Endothelial cell of umbilical vein (primary cell): ENCODE measurements around the gene SKAP1. TPM values are rescaled to one million over a fixed set of nuclear protein-coding genes. Genes with fewer than 3 reads are reported as not detected.
"Not testable (repeated sequence)": the region's sequence is repeated elsewhere in the genome, so short reads cannot be mapped to it uniquely, and the experiment has no call there.

Experiments
- BruUV-seq: library from RNA; stranded (reverse); fragments of 400-500 nt; replicated peaks from 2 replicates; lab custom pipeline; 2021; lab: Mats Ljungman, UMichigan
- CTCF ChIA-PET: fragments of 300-600, 350-600 bp; sonication (Branson Sonifier 250); formaldehyde crosslinking; loops from one replicate; lab custom pipeline; 2021; ENCODE audit warnings: antibody characterized with exemption, inconsistent platforms; lab: Charles Lee
- POLR2A ChIA-PET: fragments of 300-600, 350-600 bp; sonication (Branson Sonifier 250); formaldehyde crosslinking; loops from one replicate; lab custom pipeline; 2021; ENCODE audit warnings: antibody characterized with exemption, inconsistent platforms; lab: Charles Lee
- DNase-seq: peaks from one replicate; pipeline ENCODE4 v3.0.0-alpha.2; 2011; ENCODE audit warnings: low read depth, low spot score
- FAIRE-seq: peaks from 2 replicates; lab custom pipeline; 2011; peaks lifted over from hg19 to GRCh38; lab: Jason Lieb, UNC
- H2AFZ ChIP-seq: 2 replicates; pipeline ENCODE4 v1.6.0; 2012; ENCODE audit warnings: low read depth, low read length, control low read depth, inconsistent platforms
- H3K27ac ChIP-seq: 2 replicates; pipeline ENCODE4 v1.5.1; 2011; ENCODE audit warnings: low read depth, mild to moderate bottlenecking, control low read depth, low read length, moderate library complexity; ENCODE audit not compliant: insufficient read depth
- H3K27me3 ChIP-seq, 2 experiments: 2 replicates each; pipeline versions ENCODE4 v1.6.0 to v1.6.1; 2011; ENCODE audit warnings: low read length in 2 of 2, mixed read lengths in 1 of 2; ENCODE audit not compliant: control insufficient read depth in 2 of 2, insufficient read depth in 2 of 2
- H3K36me3 ChIP-seq, 2 experiments: 2 replicates in 1 of 2; 3 replicates in 1 of 2; pipeline ENCODE4 v1.5.1; 2011; ENCODE audit warnings: low read length in 2 of 2, mild to moderate bottlenecking in 1 of 2, moderate library complexity in 1 of 2; ENCODE audit not compliant: control insufficient read depth in 2 of 2, insufficient read depth in 2 of 2; ENCODE audit errors: extremely low read depth in 1 of 2
- H3K4me1 ChIP-seq: 3 replicates; pipeline ENCODE4 v1.5.1; 2011; ENCODE audit warnings: mild to moderate bottlenecking, low read length; ENCODE audit not compliant: control insufficient read depth, insufficient read depth; ENCODE audit errors: extremely low read depth
- H3K4me2 ChIP-seq: 2 replicates; pipeline ENCODE4 v1.6.1; 2011; ENCODE audit warnings: low read length, control low read depth, mixed read lengths; ENCODE audit not compliant: insufficient read depth
- H3K4me3 ChIP-seq, 3 experiments: fragments of 200-600 bp in 1 of 3; sonication (generic), shearing (Covaris generic) in 1 of 3; replicated peaks in 1 of 3; 2 replicates each; pipeline ENCODE4 v1.5.1; 2011 to 2016; ENCODE audit warnings: control low read depth in 3 of 3, low read length in 3 of 3, mild to moderate bottlenecking in 2 of 3, inconsistent platforms in 1 of 3, low read depth in 1 of 3, moderate library complexity in 1 of 3; ENCODE audit not compliant: insufficient read depth in 1 of 3
- H3K79me2 ChIP-seq: 2 replicates; pipeline ENCODE4 v1.6.0; 2012; ENCODE audit warnings: low read length, inconsistent platforms; ENCODE audit not compliant: control insufficient read depth, insufficient read depth
- H3K9ac ChIP-seq: replicated peaks from 2 replicates; pipeline ENCODE3; 2011; ENCODE audit warnings: low read length, control low read depth; ENCODE audit not compliant: insufficient read depth; ENCODE audit errors: extremely low read depth
- H3K9me1 ChIP-seq: replicated peaks from 3 replicates; pipeline ENCODE4 v1.6.0; 2011; ENCODE audit warnings: mild to moderate bottlenecking, low read length; ENCODE audit not compliant: control insufficient read depth, insufficient read depth; ENCODE audit errors: extremely low read depth
- H3K9me3 ChIP-seq: replicated peaks from 2 replicates; pipeline ENCODE4 v1.5.1; 2012; ENCODE audit warnings: low read length, inconsistent platforms; ENCODE audit not compliant: control insufficient read depth, insufficient read depth
- H4K20me1 ChIP-seq: replicated peaks from 2 replicates; pipeline ENCODE3; 2011; ENCODE audit warnings: mild to moderate bottlenecking, low read length; ENCODE audit not compliant: control insufficient read depth, insufficient read depth; ENCODE audit errors: extremely low read depth
- CTCF ChIP-seq, 2 donors: IDR thresholded peaks; 1 replicate in 1 of 2; 2 replicates in 1 of 2; pipeline ENCODE4 v1.5.1; 2011; ENCODE audit warnings: low read length in 2 of 2, mild to moderate bottlenecking in 2 of 2, moderate library complexity in 2 of 2, control low read depth in 1 of 2, inconsistent platforms in 1 of 2, low read depth in 1 of 2; ENCODE audit not compliant: insufficient read depth in 1 of 2; ENCODE audit errors: extremely low read depth in 1 of 2
- EZH2 ChIP-seq: IDR thresholded peaks from 2 replicates; pipeline ENCODE4 v1.6.1; 2012; ENCODE audit warnings: borderline replicate concordance, low read depth, mild to moderate bottlenecking, moderate library complexity, low read length, inconsistent platforms; ENCODE audit not compliant: severe bottlenecking
- FOS ChIP-seq: IDR thresholded peaks from 2 replicates; pipeline ENCODE4 v1.6.1; 2011; ENCODE audit warnings: mild to moderate bottlenecking, low read length, moderate library complexity, borderline replicate concordance; ENCODE audit not compliant: insufficient read depth
- GATA2 ChIP-seq: IDR thresholded peaks from 2 replicates; pipeline ENCODE4 v1.7.0; 2011; ENCODE audit warnings: low read depth, mild to moderate bottlenecking, moderate library complexity, mixed read lengths, low read length; ENCODE audit not compliant: insufficient read length, insufficient read depth
- JUN ChIP-seq: IDR thresholded peaks from 2 replicates; pipeline ENCODE4 v1.6.1; 2011; ENCODE audit warnings: borderline replicate concordance, low read depth; ENCODE audit not compliant: insufficient read length, insufficient read depth
- MAX ChIP-seq: IDR thresholded peaks from 2 replicates; pipeline ENCODE4 v1.6.1; 2011; ENCODE audit not compliant: insufficient read depth, insufficient read length
- MYC ChIP-seq: IDR thresholded peaks from one replicate; pipeline ENCODE4 v1.6.1; 2011; ENCODE audit warnings: mild to moderate bottlenecking, low read depth, low read length
- POLR2A ChIP-seq: IDR thresholded peaks from 2 replicates; pipeline ENCODE4 v1.6.1; 2012; ENCODE audit warnings: low read depth, mild to moderate bottlenecking, control low read depth, low read length
- POLR2AphosphoS5 ChIP-seq: IDR thresholded peaks from 2 replicates; pipeline ENCODE4 v1.6.1; 2012; ENCODE audit warnings: low read depth, mild to moderate bottlenecking, control low read depth, low read length, moderate library complexity; ENCODE audit not compliant: insufficient read depth
- dilution Hi-C: fragments of 300-500 bp; cut with MboI; formaldehyde crosslinking; loops from one replicate; pipeline ENCODE4 v1.15.0; 2019; ENCODE audit warnings: low sequenced_read_pairs; ENCODE audit not compliant: extremely low pct_ligation_motif_present
- intact Hi-C: fragments of 100-400 bp; cut with micrococcal nuclease; formaldehyde crosslinking; loops from one replicate; pipeline ENCODE4 v1.10.0; 2022
- polyA plus RNA-seq, 4 experiments: library from polyadenylated mRNA; depleted of rRNA in 3 of 4; stranded (reverse) in 3 of 4; unstranded in 1 of 4; fragments of >200 nt; gene quantifications; 2 replicates each; pipeline versions ENCODE4 v1.2.1 to v1.2.3, GENCODE V29; 2011 to 2012; ENCODE audit warnings: missing spikeins in 1 of 4
- total RNA-seq: library from RNA; stranded (reverse); gene quantifications from 2 replicates; pipeline ENCODE4 v1.2.3, GENCODE V29; 2021

SKAP1 gene
- total and polyA plus RNA-seq, 2 donors (not counting 3 experiments of a cell fraction or from before 2014, with no cell fraction given) = 0.75 TPM; not detected in 1

- H3K4me2 ChIP-seq = no peak overlapping the region
- DNase-seq = no peak
- dilution Hi-C loops (no loop called here), intact Hi-C loops (no loop called here)
- ChIA-PET CTCF (interaction anchor here (0.6 kb wide), 1 partner anchor 150 kb away, joined by 4 read pairs; no protein-coding TSS in a partner anchor), POLR2A (no interaction called here)
- peaks cover under 1% of the 10 kb centered on the region for H3K4me1 ChIP-seq
- TF ChIP-seq POLR2A = no peak
- no peak for TF ChIP-seq GATA2
- TF ChIP-seq CTCF (IDR thresholded peaks at IDR 0.05; ENCODE audit: extremely low read depth in 1 of 2, insufficient read depth in 1 of 2, low read depth in 1 of 2, low read length in 2 of 2) = no peak
- TF ChIP-seq MYC = no peak
- no peak for TF ChIP-seq POLR2AphosphoS5
- TF ChIP-seq FOS = no peak
- TF ChIP-seq EZH2 = no peak
- TF ChIP-seq JUN = no peak
- TF ChIP-seq MAX = no peak
- no peaks in the 10 kb centered on the region for H4K20me1 ChIP-seq
- H3K79me2 ChIP-seq = no peaks in the 10 kb centered on the region
- H3K4me3 ChIP-seq = no peak overlapping the region
- H3K9me3 ChIP-seq = no peaks in the 10 kb centered on the region
- H3K27me3 ChIP-seq = peaks cover 62 to 74% of the 10 kb centered on the region in 2 experiments
- no peak overlapping the region for H3K9ac ChIP-seq
- no peak overlapping the region for H2AFZ ChIP-seq
- no peaks in the 10 kb centered on the region for H3K36me3 ChIP-seq
- no TSS peak for BruUV-seq
- no peak overlapping the region for H3K27ac ChIP-seq
- no peak for FAIRE-seq
- H3K9me1 ChIP-seq = no peaks in the 10 kb centered on the region
Observed at GRCh38 chr17:48412841-48413240, 17.2 kb downstream of the SKAP1 start.

DNA sequence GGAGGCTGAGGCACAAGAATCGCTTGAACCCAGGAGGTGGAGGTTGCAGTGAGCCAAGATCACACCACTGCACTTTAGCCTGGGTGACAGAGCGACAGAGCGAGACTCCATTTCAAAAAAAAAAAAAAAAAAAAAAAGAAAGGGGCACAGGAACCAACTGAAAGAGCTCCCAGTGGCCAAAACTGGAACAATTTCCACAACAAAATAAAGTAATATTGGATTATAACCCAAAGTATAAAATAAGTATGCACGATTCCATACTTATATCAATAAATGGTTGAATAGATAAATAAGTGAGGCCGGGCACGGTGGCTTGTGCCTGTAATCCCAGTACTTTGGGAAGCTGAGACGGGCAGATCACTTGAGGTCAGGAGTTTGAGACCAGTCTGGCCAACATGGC, 19.2 kb downstream of the SKAP1 start:
- BruUV-seq, H3K27ac ChIP-seq, H3K4me3 ChIP-seq, DNase-seq, H3K9me1 ChIP-seq, H3K79me2 ChIP-seq, dilution Hi-C loops, H3K9ac ChIP-seq, intact Hi-C loops, POLR2A ChIA-PET, H3K9me3 ChIP-seq, H3K4me2 ChIP-seq, H3K36me3 ChIP-seq, H2AFZ ChIP-seq, FAIRE-seq, H4K20me1 ChIP-seq: not testable (repeated sequence)
- H3K4me1 ChIP-seq = peaks cover 13% of the 10 kb centered on the region
- CTCF ChIA-PET = interaction anchor here (0.6 to 1.5 kb wide), 6 partner anchors 35 to 261 kb away, joined by 3 to 4 read pairs (median 4); no protein-coding TSS in a partner anchor
- peaks cover 53 to 60% of the 10 kb centered on the region in 2 experiments for H3K27me3 ChIP-seq
